Endothelial cell (in vitro differentiated cells): ENCODE data around the gene RABGEF1. TPM values are rescaled to one million over a fixed set of nuclear protein-coding genes. Genes with fewer than 3 reads are reported as not detected.

Experiments used
- DNase-seq: peaks from one replicate; pipeline ENCODE4 v3.0.0; 2021; ENCODE audit warnings: low spot score
- H3K27ac Mint-ChIP-seq: one replicate; pipeline ENCODE4 v1.8.0; 2021; ENCODE audit warnings: mixed read lengths, inconsistent platforms; ENCODE audit not compliant: unreplicated experiment
- H3K27me3 Mint-ChIP-seq: one replicate; pipeline ENCODE4 v1.8.0; 2021; ENCODE audit warnings: mild to moderate bottlenecking, moderate library complexity, mixed read lengths, inconsistent platforms; ENCODE audit not compliant: unreplicated experiment
- H3K36me3 Mint-ChIP-seq: one replicate; pipeline ENCODE4 v1.8.0; 2021; ENCODE audit warnings: mild to moderate bottlenecking, low read depth, mixed read lengths, inconsistent platforms; ENCODE audit not compliant: unreplicated experiment
- H3K4me1 Mint-ChIP-seq: one replicate; pipeline ENCODE4 v1.8.0; 2021; ENCODE audit warnings: mild to moderate bottlenecking, mixed read lengths, inconsistent platforms; ENCODE audit not compliant: unreplicated experiment
- H3K4me3 Mint-ChIP-seq: one replicate; pipeline ENCODE4 v1.8.0; 2021; ENCODE audit warnings: mild to moderate bottlenecking, mixed read lengths, inconsistent platforms; ENCODE audit not compliant: unreplicated experiment
- H3K9me3 Mint-ChIP-seq: one replicate; pipeline ENCODE4 v1.8.0; 2021; ENCODE audit warnings: mixed read lengths, inconsistent platforms; ENCODE audit not compliant: unreplicated experiment
- CTCF ChIP-seq: fragments of 200-600 bp; sonication (generic); IDR thresholded peaks from one replicate; pipeline ENCODE4 v1.5.0; 2021; ENCODE audit warnings: antibody characterized with exemption; ENCODE audit not compliant: unreplicated experiment
- total RNA-seq: library from RNA; stranded (reverse); fragmentation: NEBNext Ultra II Directional; extraction: Animal tissue kit (Norgen Biotek cat#: 25700); gene quantifications from one replicate; pipeline ENCODE4 v1.2.1, GENCODE V29; 2021; ENCODE audit not compliant: unreplicated experiment

Gene RABGEF1
- total RNA-seq, 1 donor from 2014 or later, result 19.2 TPM

GRCh38 chr7:66790196-66790595, 49.7 kb downstream of the RABGEF1 start:
- H3K36me3 Mint-ChIP-seq, result peaks cover 30% of the 10 kb centered on the region
- no peaks in the 10 kb centered on the region for H3K9me3 Mint-ChIP-seq
- no peak for DNase-seq
- H3K4me3 Mint-ChIP-seq, result no peak overlapping the region
- no peaks in the 10 kb centered on the region for H3K27me3 Mint-ChIP-seq
- no peak overlapping the region for H3K27ac Mint-ChIP-seq
- TF ChIP-seq CTCF, result no peak
- H3K4me1 Mint-ChIP-seq, result no peaks in the 10 kb centered on the region

- no peak for DNase-seq
- H3K4me3 Mint-ChIP-seq, result peak overlapping the region; percentile 16
- no peaks in the 10 kb centered on the region for H3K9me3 Mint-ChIP-seq
- TF ChIP-seq CTCF, result no peak
- H3K27me3 Mint-ChIP-seq, result no peaks in the 10 kb centered on the region
- no peak overlapping the region for H3K27ac Mint-ChIP-seq
- H3K36me3 Mint-ChIP-seq, result peaks cover 25% of the 10 kb centered on the region
- H3K4me1 Mint-ChIP-seq, result no peaks in the 10 kb centered on the region
Measured at GRCh38 chr7:66790725-66791124, 50.2 kb downstream of the RABGEF1 start.

- peaks cover 43% of the 10 kb centered on the region for H3K36me3 Mint-ChIP-seq
- H3K27me3 Mint-ChIP-seq, result no peaks in the 10 kb centered on the region
- peak overlapping the region; percentile 1 for H3K4me3 Mint-ChIP-seq
- DNase-seq, result no peak
- no peaks in the 10 kb centered on the region for H3K9me3 Mint-ChIP-seq
- no peaks in the 10 kb centered on the region for H3K4me1 Mint-ChIP-seq
- no peak overlapping the region for H3K27ac Mint-ChIP-seq
- no peak for TF ChIP-seq CTCF
Measured at GRCh38 chr7:66800591-66800990, 60.1 kb downstream of the RABGEF1 start.

GRCh38 chr7:66804001-66804400, 63.5 kb downstream of the RABGEF1 start:
- DNase-seq, result no peak
- no peaks in the 10 kb centered on the region for H3K27me3 Mint-ChIP-seq
- H3K4me1 Mint-ChIP-seq, result peaks cover 8% of the 10 kb centered on the region
- H3K36me3 Mint-ChIP-seq, result peaks cover 49% of the 10 kb centered on the region
- no peak overlapping the region for H3K27ac Mint-ChIP-seq
- no peak for TF ChIP-seq CTCF
- no peak overlapping the region for H3K4me3 Mint-ChIP-seq
- H3K9me3 Mint-ChIP-seq, result no peaks in the 10 kb centered on the region

GRCh38 chr7:66807736-66808135, 67.2 kb downstream of the RABGEF1 start:
- no peaks in the 10 kb centered on the region for H3K9me3 Mint-ChIP-seq
- no peak for TF ChIP-seq CTCF
- H3K27me3 Mint-ChIP-seq, result no peaks in the 10 kb centered on the region
- DNase-seq, result no peak
- H3K4me1 Mint-ChIP-seq, result peaks cover 8% of the 10 kb centered on the region
- peak overlapping the region; percentile 16 for H3K27ac Mint-ChIP-seq
- peaks cover 41% of the 10 kb centered on the region for H3K36me3 Mint-ChIP-seq
- H3K4me3 Mint-ChIP-seq, result no peak overlapping the region
